Erythroblast (primary cell): ENCODE measurements around the gene FOXL3.

ENCODE experiments used
- GATA1 ChIP-seq: IDR thresholded peaks from 2 replicates; pipeline ENCODE4 v1.6.1; 2011; ENCODE audit warnings: low read depth, mild to moderate bottlenecking, control low read depth, low read length, moderate library complexity
- POLR2A ChIP-seq: IDR thresholded peaks from 2 replicates; pipeline ENCODE4 v1.6.1; 2011; ENCODE audit warnings: mild to moderate bottlenecking, low read length

DNA sequence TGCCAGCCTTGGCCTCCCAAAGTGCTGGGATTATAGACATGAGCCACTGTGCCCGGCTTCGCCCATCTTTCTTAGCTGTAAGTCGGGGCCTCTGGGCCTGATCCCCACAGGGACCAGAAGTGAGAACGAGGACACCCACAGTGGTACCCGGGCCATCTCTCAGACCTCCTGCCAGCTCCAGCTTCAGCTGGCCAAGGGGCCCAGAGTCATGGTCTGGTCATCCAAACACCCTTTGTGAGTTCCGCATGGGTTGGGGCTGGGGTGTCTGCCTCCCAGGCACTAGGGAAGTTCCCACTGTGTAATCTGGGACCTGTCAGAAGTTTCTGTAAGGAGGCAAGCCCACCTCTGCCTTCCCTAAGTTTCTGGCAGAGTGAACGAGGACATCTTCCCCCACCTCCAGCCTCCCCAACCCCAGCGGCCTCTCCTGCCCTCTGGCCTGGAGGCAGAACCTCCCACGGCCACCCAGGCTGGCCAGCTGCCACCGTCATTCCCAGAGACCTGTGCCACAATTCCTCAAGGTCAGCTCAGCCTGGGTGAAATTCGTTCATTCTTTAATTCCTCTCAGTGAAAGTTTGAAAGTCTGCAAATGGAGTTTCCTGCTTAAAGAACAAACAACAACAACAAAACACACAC lies 19.5 kb upstream of the FOXL3 start:
- no peak for TF ChIP-seq POLR2A
- no peak for TF ChIP-seq GATA1
